IPS DF 4.7 (cell line): ENCODE data around the gene VTI1A.

ENCODE experiments used
- DNase-seq: peaks from one replicate; pipeline ENCODE4 v3.0.0-alpha.2; 2013; ENCODE audit warnings: low spot score; ENCODE audit errors: extremely low read depth

VTI1A gene

DNA sequence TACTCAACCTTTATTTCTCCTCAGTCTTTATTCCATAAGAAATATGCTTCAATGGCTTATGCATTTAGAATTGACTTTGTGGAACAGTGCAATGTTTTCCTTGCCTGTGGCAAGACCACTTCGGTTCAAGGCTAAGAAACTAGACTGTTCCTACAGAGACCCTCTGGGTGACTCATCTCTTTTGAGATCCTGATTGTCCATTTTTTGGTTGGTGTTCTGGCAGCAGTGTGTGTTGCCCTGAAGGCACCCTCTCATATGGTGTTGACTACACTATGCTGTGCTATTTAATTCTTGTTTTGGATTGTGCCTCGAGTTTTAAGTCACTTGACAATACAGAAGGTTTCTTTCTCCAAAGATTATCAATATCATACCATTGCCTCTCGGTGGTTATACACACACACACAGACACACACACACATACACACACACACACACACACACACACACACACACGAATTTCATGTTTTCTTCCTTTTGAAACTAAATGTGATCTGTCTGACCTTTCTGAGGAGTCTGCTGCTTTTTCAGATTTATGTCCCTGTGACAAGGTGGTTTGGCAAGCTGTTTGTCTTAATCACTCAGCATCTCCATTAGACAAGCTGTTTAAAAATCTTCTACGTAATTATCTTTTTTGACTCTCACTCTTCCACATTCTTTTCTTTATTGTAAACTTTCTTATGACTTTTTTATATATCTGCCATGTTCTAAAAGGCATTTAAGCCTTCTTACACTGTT lies 187.2 kb downstream of the VTI1A start:
- DNase-seq: no peak

GRCh38 chr10:112637901-112638300 lies 190.9 kb downstream of the VTI1A start:
- no peak for DNase-seq

DNA sequence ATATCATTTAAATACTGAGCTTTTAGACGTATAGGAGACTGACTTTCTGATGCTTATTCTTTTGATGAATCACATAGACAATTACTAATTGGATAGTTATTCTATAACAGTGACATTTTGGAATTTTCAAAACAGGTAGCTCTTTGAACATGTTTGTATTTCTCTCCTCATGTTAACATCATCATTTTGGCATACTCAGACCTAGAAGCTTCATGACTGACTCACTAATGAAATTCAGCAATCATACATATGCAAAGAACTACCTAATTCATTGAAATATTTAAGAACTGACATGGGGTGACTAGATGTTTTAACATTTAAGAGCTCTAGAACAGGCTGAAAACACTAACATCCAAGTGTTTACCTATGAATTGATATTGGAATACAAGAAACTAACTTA lies 192.3 kb downstream of the VTI1A start:
- no peak for DNase-seq

DNA sequence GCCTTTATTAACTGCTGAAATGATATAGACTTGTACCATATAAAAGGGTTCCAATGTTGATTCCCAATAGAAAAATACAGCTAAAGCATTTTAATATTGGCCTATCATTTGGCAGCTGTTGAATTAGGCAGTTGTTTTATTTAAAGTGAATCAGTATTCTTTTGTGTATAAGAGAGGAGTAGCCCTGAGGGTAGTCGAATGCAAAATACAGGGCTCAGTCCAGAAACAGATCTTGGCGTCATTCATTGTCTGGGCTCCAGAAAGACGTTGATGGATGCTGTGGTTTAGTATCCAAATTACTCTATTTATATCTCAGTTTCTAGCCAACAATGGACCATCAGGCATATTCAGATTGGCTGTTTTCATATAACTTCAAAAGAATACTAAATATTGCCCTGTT lies 193.6 kb downstream of the VTI1A start:
- no peak for DNase-seq

GRCh38 chr10:112643600-112644264 lies 196.7 kb downstream of the VTI1A start:
- no peak for DNase-seq

GRCh38 chr10:112644265-112644645 lies 197.2 kb downstream of the VTI1A start:
- no peak for DNase-seq

DNA sequence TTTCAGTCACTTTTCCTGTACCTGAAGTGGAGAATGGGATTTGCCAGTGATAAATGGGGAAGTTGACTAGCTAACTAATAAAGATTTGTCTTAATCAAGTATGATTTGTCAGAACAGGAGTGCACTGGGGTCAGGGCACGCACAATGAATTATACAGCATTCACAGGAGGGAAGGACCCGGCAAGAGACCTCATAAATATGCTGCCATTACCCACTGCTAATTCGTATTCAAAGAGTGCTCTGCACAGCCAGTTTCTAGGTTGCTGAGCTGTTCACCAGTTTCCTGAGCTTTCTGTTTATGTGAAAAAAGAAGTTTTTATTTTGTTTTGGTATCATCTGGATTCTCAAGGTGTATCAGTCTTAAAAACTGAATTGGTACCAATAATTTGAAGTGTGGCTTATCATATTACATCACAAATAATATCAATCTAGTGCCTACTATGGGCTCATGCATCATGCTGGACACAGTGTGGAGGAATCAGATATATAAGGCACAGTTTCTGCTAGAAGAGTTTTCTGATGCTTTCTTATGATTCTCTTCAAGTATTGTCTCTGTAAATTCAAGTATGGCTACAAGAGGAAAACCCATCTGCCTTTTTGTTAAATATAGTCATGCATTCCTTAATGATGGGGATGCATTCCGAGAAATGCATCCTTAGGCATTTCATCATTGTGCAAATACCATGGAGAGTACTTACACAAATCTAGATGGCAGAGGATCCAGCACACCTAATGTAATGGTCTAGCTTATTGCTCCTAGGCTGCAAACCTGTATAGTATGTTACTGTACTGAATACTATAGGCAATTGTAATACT lies 202.2 kb downstream of the VTI1A start:
- DNase-seq: no peak

DNA sequence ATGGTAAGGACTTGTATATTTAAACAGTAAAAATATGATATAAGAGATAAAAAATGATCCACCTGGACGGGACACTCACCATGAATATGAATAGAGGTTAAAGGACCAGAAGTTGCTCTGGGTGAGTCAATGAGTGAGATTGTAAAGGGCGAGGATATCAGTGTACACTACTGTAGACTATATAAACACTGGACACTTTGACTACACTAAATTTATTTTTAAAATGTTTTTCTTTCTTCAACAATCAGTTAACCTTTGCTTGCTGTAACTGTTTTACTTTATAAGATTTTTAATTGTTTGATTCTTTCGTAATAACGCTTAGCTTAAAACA lies 202.8 kb downstream of the VTI1A start:
- DNase-seq: no peak

DNA sequence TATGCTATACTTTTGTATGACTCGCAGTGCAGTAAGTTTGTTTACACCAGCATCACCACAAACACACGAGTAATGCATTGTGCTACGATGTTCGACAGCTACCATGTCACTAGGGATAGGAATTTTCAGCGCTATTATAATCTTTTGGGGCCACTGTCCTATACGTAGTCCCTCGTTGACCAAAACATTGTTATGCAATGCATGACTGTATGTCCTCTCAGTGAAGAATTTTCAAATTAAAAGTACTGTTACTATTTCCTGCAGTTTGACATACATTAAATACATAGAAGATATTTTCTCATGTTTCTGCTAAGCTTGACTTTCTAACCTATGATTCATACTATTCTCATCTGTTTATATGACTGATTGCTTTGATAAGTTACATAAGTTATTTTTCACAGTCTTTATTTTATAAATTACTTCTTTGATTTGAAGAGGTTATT lies 203.6 kb downstream of the VTI1A start:
- no peak for DNase-seq

- no peak for DNase-seq
Measured at GRCh38 chr10:112653215-112653614, 206.2 kb downstream of the VTI1A start.

- DNase-seq: no peak
Measured at GRCh38 chr10:112653851-112654250, 206.8 kb downstream of the VTI1A start.

GRCh38 chr10:112654794-112655193 lies 207.8 kb downstream of the VTI1A start:
- no peak for DNase-seq

- no peak for DNase-seq
Measured at GRCh38 chr10:112655722-112656121, 208.7 kb downstream of the VTI1A start.

- no peak for DNase-seq
Measured at GRCh38 chr10:112658465-112658864, 211.4 kb downstream of the VTI1A start.

DNA sequence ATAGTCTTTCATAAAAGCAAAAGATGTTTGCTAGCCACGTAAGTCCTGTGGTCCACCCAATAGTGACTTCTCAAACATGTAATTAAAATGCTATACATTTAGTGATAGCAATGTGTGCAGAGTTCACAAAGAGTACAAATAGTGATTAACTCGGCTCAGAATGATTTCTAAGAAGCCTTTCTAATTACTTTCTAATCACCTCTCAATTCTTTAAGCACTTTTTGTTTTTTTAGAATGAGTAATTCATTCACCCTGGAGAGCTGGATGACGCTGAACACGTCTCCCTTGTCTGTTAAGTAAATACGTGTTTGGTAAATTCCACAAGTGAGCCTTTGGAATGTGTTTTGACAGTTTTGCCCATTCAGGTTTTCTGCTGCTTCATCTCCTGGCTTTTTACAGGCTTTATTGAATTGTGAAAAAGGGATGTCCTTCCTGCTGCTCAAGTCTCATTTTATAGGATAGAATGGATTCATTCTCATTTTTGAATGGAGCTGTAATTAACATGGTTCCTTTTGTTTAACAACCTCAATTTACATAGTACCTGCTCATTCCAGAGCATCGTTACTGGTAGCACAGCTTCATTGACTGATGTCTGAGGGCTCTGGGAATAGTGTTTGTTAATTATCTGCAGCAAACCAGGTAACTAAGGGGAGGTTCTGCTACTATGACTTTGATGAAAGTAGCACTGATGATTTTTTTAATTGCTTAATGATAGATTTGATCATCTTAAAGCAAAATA lies 212.1 kb downstream of the VTI1A start:
- DNase-seq: no peak

- DNase-seq: no peak
Measured at GRCh38 chr10:112663234-112664125, 216.5 kb downstream of the VTI1A start.

GRCh38 chr10:112666094-112666493 lies 219.1 kb downstream of the VTI1A start:
- no peak for DNase-seq

GRCh38 chr10:112669989-112670388 lies 223.0 kb downstream of the VTI1A start:
- DNase-seq: no peak

DNA sequence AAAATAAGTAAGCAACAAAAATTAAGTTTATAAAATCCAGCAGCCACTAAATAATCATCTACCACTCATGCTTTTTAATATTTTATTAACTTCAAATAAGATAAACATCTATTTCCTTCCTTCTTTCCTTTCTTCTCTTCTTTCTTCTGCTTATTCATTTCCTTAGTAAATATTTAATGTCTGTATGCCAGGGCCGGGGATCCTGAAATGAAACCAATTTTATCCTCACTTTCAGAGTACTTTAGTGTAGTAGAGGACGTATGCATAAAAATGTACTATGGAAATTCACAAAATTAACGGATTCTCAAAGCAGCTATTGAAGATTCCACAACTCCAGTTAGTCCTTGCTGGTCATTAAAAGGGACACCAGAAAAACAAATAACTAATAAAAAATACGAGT lies 224.7 kb downstream of the VTI1A start:
- no peak for DNase-seq

GRCh38 chr10:112672706-112673105 lies 225.7 kb downstream of the VTI1A start:
- no peak for DNase-seq
